MV-4-11 (cell line): ENCODE results near the gene IL17RD.

Source experiments
- DNase-seq: peaks from one replicate; lab custom pipeline; 2025; lab: John Stamatoyannopoulos, UW

IL17RD gene

DNA sequence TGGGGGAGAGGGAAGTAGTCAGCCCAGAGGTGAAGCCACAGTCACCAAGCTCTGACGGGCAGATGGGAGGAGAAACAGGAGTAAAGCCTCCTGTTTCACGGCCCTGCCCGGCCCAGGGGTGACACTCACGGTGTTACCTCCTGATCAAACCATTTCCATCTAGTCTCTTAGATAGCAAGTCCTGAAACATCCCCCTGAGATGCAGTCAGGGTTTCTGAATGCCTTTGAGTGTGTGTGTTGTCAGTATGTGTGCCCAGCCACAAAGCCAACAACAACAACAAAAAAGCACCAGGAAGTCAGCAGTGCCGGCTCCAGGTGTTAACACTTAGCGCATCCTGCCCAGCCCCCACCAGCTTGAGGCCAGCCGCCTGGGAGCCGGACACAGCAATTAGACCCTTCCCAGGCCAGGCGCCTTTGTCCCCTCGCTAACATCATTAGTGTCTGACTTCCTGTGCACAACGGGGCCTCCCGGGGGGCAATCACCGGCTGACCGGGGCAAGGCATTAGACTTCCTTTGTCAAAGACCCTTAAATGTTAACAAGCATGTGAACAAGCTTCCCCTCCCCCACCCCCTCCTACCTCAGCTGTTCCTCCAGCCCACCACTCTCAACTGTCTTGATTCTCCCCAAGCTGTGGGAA, 34.5 kb downstream of the IL17RD start:
- DNase-seq = peak; percentile 8

DNA sequence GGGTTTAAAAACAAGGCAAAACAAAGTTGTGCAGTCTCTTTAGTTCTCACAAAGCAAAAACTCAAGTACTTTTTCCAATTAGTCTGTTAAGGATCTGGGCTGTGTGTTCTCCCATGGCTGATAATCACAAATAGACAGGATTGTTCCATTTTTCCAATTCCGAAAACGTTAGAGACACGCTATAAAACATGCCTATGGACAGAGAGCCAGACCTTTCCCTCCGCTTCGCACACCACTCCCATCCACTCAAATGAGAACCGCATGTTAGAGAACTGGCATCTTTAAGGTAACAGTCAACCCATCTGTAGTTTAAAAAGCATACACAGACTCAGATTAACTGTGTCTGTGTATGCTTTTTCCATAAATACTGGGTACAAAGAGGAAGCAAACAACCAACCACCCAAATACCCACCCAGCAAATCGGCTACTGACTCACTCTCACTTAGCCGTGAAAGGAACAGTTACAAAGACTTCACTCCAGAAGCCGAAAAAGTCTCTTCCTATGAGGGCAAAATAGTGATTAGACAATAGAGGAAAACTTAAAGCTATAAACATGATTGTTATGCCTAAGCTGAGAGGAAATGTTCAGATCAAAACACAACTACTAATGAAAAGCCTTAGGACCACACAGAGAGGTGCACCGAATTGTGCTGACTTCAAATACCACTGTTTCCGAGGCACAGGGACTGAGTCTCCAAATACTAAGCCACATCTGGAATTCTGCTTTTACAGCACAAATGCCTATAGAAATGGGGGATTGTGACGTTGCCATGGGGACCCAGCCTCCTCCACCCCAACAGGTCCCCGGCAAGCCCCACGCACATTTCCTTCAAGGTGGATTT, 36.1 kb downstream of the IL17RD start:
- DNase-seq = peak; percentile 38

DNA sequence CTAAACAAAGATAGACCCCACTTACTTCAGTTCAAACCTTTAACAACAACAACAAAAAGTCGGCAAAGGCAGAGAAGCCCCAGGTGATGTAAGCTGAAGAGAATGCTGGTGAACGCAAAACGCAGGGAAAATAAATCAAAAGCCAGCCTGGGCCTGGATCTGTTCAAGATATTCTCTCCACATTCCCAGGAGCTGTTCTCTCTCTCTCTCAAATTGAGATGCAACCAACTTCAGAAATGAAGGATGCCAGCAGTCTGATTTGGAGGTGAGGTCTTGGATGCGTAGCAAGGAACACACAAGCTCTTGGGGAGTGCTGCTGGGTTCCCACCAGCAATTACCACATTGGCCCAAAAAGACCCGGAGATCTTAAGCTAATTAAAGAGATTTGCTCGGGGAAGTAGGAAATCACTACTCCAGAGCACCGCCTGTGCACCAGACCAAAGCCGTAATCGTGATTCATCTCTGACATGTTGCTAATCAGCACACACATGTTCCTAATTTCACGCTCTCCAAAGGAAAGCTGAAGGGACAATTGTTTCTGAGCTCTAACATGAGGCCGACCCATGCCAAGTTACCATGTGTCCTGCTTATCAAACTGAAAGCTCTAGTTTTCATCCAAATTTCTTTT, 37.1 kb downstream of the IL17RD start:
- peak; percentile 11 for DNase-seq

DNA sequence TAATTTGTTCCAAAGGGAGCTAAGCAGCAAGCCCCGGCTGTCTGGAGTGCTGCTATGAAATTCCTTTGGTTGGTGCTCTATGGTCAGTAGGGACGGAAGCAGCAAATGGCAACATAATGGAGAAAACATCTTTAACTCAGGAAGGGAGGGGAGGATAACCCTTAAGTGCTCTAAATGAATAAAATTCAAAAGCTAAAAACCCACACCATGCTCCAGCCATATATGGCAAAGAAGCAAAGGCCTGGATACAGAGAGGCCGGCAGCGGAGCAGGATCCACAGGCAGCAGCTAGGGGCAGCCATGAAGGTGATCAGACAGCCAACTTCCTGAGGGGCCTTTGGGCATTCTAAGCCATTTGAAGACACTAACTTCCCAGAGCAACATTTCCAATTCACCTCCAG, 38.9 kb downstream of the IL17RD start:
- no peak for DNase-seq

DNA sequence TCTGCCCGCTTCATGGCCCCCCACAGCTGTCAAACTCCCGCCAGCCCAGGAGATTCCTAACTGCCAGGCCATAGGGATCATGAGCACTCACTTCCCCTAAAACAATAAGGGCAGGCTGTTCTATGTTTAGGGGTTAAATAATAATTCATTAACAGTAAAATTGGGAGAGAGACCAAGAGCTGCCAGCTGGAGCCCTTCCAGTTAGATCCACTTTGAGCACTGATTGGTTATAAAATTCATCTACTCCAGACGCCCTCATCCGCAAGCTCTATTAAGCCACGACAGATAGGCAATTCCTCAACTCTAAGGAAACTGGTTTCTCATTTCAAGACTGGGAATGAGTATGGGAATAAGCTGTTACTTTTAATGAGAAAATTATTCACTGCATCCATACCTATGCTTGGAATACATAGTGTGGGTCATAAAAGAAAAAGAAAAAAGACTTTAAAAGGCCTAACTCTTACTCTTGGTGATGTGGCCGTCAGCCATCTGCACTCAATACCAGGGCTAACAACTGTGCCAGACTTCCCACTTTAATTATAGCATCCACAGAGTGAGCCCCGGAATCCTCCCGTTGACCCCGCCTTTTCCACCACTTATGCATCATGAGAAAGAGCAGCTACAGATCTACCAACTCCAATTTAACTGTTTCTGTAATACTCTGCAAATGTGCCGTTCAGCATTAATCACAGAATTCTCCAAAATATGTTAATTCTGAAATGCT, 44.5 kb downstream of the IL17RD start:
- DNase-seq = no peak

DNA sequence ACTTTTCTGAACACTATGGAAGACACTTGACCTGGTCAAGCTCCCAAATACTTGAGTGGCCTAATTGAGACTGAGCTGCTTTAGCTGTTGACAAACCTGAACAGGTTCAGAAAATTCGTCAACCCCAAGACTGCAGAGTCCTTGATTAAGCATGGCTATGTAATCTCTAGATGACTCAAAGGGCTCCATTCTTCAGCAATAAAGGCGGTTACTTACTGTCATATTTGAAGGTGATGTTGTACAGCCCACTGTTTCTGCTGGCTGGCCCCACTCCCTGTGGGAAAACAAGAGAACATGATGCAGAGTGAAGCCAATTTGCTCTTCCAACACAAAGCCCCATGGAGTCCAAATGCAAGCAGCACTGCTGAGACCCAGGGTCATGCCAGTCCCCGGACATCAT, 45.1 kb downstream of the IL17RD start:
- no peak for DNase-seq

DNA sequence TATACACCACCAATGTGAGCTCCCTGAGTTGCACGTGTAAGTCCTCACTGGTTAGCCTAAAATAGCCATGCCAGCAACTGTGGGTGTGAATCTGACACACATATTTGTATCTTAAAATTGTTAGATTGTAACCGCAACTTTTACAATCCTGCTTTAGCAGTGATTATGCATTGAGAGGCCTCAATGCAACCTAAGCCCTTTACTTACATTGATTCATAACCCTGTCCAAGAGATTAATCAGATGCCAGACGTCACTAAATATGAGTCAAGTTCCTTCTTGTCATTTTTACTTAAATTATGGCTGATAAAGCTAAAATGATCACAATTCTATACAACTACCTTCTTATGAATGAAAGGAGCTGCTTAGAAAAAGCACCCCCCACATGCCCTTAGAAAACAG, 46.9 kb downstream of the IL17RD start:
- no peak for DNase-seq

DNA sequence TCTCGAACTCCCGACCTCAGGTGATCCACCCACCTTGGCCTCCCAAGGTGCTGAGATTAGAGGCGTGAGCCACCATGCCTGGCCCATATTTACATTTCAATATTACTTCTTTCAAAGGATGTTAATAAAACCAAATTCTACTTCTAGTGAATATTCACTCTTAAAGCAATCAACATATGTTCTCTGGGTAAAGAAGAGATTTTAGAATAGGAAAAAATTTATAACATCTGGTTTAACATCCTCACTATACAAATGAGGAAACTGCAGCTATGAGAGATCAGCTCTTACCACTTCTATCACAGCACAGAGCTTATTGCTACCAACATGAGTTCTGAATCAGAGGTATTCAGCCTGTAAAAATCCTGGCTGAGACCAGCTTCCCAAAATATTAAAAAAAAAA, 48.7 kb downstream of the IL17RD start:
- DNase-seq = no peak

DNA sequence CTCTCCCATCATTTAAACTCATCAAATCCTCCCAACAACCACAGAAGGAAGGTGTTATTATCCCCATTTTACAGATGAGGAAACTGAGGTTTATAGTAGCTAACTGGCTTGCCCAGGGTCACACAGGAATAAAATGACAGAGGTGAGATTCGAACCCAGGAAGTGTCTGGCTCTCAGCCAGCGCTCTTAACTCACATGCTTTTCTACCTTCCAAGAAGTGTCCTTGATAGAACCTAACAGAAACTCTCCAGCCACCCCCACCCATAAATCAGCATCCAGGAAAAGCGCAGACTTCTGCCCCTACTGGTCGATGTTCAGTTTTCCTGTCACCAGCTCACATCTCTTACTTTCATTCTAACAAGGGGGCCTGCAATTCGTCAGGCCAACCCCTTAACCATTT, 52.9 kb downstream of the IL17RD start:
- no peak for DNase-seq

DNA sequence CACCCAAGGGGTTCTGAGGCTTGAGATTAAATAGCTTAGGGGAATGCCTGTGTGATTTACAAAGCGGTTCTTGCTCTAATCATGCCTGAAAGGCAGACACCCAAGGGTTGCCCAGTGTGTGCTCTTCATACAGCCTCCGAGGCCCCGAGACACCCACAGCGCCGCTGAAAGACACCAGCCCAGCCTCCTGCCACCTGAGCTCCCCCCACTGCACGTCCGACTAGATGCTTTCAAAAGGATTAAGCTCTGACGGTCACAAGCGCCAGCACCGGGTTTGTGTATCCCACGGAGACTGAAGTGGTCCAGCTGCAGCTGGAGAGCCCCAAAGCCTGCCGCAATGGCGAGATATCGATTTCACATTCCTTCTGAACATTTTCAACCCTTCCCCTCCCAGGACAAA, 54.4 kb downstream of the IL17RD start:
- no peak for DNase-seq

DNA sequence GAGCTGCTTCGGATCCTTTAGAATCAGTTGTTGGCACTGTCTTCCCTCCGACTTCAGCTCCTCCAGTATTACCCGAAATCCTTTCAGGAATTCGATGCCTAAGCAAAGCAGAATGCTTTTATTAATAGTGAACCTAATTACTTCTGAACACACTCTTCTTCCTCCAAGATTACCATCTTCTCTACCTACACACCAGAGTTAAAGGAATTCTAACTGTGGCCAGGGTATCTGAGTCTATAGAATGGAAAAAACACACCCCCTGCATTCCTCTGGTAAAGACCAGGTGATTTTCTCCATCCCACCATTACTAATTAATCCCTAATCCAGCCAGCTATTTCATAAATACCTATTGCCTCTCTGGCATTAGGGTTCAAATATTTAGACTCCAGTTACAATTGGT, 54.9 kb downstream of the IL17RD start:
- DNase-seq = no peak

DNA sequence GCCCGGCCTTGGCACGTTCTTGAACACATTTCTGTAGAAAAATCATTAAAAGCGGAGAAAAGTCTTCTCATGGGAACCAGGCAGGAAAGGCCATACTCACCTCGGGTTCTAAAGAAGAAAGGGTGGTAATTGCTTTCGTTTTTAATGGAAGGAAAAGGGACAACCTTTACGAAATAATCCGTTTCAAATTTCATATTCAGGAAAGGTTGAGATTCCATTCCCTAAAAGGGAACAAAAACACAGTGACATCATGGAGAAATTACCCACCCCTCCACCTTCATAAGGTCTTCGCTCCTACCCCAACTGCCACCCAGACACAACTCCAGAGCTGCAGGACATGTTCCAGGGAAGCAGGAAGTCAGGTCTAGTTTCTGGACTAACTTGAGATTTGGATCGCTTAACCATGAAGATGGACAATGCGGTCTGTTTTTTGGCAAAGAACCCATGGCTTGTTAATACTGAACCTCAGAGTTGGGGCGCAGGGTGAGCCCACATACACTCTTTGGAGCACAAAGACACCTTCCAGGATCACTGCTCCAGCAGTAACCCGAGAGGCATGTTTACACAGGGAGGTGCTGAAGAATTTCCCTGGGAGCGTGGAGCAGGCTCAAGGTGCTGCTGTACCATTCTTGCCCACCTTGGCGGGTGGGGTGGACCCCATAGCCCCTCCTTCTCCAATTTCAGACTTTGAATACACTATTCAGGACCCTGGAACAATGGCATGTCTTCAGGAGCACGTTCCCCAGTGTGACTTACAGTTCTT, 55.5 kb downstream of the IL17RD start:
- DNase-seq = no peak

DNA sequence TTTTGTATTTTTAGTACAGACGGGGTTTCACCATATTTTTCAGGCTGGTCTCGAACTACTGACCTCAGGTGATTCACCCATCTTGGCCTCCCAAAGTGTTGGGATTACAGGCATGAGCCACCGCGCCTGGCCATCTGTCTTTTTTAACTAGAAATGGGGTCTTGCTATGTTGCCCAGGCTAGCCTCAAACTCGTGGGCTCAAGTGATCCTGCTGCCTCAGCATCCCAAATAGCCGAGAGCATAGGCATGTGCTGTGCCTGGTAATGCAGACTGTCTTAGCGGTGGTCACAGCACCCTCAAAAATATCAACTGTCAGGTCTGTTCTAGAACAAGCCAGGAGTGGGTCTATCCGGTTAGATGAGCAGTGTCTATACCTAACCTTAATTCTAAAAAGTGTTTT, 56.5 kb downstream of the IL17RD start:
- no peak for DNase-seq

DNA sequence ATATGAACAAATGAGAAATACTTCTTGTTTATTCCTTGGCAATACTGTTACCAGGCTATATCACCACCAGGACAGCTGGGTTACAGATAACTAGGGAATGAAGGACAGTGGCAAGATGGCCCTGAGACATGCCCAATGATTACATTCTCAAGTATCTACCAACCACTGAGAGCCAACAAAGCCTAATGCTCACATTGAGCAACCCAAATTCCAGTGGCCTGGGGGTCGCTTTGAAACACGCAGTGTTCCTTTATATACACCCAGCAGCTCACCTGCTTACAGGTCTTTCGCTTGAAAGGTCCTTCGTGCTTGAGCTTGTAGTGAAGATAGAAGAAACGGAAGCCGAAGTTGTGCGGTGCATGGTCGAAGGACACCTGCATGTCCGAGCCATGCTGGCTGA, 59.6 kb downstream of the IL17RD start:
- no peak for DNase-seq

DNA sequence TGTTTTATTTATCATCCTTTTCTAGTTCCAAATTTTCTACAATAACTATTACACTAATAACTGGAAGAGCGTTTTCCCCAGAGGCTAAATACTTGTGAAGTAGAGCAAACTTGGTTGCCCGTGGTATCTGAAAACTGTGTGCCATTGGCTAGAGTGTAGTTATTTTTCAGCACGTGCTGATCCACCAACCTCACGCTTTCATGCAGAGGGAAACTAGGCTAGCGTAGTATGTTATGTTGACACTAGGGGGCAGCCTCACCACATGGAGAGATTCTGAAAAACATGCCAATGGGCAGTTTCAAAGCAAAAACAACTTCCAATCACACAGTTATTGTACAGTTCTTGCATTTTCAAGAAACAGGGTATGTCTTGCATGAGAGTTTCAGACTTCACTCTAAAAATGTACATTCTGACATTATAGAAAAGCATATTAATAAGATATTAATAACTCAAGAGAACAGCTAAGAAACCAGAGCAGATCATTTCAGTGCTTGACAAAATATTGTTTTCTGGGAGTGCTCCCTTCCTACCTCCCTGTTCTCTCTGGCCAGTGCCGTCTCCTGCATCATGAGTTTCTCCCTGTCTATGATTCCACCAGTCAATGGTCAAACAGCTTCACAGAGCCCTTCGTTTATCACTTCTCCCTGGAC, 65.0 kb downstream of the IL17RD start:
- DNase-seq = peak; percentile 62

DNA sequence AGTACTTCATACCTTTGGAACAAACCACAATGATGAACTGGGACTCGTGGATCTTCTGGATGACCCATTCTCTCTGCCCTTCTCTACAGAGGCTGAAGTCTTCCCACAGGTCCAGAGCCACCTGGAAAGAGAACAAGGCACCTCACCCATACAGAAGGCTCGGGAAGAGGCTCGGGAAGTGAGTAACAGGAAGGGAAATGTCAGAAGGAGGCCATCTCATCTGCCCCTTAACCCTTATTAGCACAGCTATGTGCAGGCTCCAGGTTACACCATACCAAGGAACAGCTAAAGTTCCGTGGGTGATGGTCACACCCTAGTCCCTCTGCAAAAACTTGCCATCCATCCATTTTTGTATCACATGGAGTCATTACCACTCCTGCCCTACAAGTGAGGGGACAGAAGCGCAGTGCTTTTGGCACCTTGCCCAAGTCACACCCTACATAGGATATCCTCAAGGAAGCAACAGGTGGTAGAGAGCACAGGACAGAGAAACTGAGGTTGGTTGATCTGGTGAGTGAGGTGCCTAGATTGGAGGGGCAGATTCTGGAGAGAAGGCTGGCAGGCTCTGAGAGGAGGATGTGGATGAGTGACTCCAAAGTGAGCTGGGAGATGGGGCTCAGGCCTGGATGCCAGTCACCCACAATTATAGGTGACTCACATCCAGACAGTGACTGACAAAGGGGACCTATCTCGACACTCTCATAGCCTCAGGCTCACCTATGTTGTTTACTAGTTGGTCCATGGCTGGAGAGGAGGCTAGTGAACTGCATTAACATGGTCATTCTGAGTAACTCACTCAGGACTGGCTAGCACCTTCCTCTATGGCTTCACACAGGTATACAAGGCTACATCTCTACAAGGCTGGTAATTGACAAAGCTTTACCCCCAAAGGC, 66.5 kb downstream of the IL17RD start:
- DNase-seq = no peak

DNA sequence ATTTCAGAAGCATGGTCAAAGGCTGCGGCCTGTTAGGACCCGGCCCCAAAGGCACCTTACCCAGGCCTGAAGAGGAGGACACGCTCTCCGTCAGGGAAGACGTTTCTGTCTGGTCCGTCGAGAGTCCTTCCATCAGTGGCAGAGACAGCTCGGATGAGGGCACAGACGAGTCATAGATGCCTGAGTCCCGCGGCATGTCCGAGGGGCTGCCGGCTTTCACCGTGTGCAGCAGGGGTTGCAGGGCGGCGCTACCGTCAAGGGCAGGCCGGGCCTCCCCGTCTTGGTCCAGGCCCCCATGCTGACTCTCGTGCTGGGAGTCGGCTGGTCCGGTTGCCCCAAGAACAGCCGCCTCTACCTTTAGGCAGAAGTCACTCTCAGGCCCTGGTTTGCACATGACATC, 67.6 kb downstream of the IL17RD start:
- no peak for DNase-seq

DNA sequence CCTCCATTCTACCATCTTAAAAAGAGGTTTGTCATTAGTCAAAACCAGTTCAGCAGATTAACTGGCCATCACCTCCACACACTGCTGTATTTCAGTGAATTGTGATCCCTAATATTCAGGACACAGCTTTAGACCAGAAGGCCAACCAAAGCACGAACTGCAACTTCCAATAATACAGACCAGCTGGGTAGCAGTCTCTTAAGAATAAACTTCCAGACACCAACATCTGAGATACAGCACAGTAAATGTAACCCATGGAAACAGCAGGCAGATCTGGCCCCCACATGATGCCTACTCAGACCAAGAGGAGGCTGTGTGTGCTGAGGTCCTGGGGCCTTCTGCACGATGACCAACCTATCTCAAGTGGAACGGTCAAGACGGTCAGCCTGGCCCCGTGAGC, 69.8 kb downstream of the IL17RD start:
- no peak for DNase-seq

DNA sequence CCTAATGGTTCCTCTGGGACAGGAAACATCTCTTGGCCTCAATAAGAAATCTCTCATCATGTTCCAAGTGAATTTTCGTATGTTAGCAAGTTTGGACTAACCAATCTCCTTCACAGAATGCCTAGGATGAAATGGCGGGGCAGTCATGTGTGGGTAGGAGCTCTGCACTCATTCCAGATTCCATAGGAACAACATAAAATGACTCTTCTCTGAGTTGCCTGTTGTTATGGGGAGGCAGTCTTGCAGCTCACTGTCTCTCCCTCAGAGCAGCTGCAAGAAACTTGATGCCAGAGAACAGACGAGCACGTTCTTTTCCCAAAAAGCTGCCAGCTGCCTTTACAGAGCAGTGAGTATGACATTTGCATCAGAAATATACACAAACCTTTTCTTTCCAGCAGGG, 70.6 kb downstream of the IL17RD start:
- DNase-seq = no peak

DNA sequence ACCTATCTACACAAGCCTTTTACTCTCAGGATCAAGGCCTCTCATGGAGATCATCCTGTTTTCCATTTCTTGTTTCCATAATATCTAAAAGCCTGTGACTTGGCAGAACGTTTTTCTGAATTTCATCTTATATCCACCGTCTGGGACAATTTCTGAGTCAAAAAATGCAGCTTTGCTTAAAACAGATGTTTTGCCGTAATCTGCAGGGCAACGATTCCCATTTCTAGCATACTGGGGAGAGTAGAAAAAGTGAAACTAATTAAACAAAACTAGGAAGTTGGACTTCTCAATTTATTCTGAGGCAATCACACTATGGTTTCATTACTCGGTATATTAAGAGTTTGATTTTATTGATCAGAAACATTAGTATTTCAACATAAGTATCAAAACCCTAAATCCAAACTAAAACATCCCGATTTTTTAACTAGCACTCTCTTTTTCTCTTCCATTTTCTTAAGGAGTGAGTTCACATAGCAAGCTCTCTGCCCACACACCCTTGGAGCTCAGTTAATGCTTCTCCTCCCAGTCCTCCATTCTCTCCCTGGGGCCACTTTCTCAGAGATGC, 71.1 kb downstream of the IL17RD start:
- DNase-seq = peak; percentile 63
